Endodermal cell (in vitro differentiated cells): ENCODE results near the gene PDE6A. TPM values are rescaled to one million over a fixed set of nuclear protein-coding genes. Genes with fewer than 3 reads are reported as not detected.

Source experiments
- DNase-seq: peaks from one replicate; pipeline ENCODE4 v3.0.0-alpha.2; 2017
- H3K27ac ChIP-seq: 2 replicates; pipeline ENCODE4 v1.5.1; 2013; ENCODE audit warnings: mild to moderate bottlenecking, low read depth, low read length, moderate library complexity
- H3K27me3 ChIP-seq: 2 replicates; pipeline ENCODE4 v1.6.1; 2013; ENCODE audit warnings: mild to moderate bottlenecking, low read length, moderate library complexity; ENCODE audit not compliant: insufficient read depth, control insufficient read depth, poor library complexity, severe bottlenecking
- H3K36me3 ChIP-seq: 2 replicates; pipeline ENCODE4 v1.7.0; 2013; ENCODE audit warnings: mild to moderate bottlenecking, low read length, moderate library complexity; ENCODE audit not compliant: control insufficient read depth, insufficient read depth
- H3K4me1 ChIP-seq: one replicate; pipeline ENCODE4 v1.7.0; 2013; ENCODE audit warnings: low read length; ENCODE audit not compliant: control insufficient read depth, insufficient read depth
- H3K4me3 ChIP-seq: 2 replicates; pipeline ENCODE4 v1.5.1; 2013; ENCODE audit warnings: mild to moderate bottlenecking, low read length, moderate library complexity
- H3K9ac ChIP-seq: 2 replicates; pipeline ENCODE4 v1.6.1; 2013; ENCODE audit warnings: mild to moderate bottlenecking, low read length, moderate library complexity; ENCODE audit not compliant: poor library complexity, severe bottlenecking; ENCODE audit errors: extremely low read depth
- H3K9me3 ChIP-seq: 2 replicates; pipeline ENCODE4 v1.6.1; 2013; ENCODE audit warnings: mild to moderate bottlenecking, low read length, moderate library complexity; ENCODE audit not compliant: control insufficient read depth
- H3K27ac Mint-ChIP-seq: 2 replicates; pipeline ENCODE4 v1.8.0; 2020; ENCODE audit warnings: mixed read lengths
- H3K27me3 Mint-ChIP-seq: 2 replicates; pipeline ENCODE4 v1.8.0; 2021; ENCODE audit warnings: mild to moderate bottlenecking, mixed read lengths; ENCODE audit not compliant: insufficient read depth
- H3K36me3 Mint-ChIP-seq: 2 replicates; pipeline ENCODE4 v1.8.0; 2020; ENCODE audit warnings: low read depth, mixed read lengths
- H3K4me1 Mint-ChIP-seq: 2 replicates; pipeline ENCODE4 v1.8.0; 2020; ENCODE audit warnings: mixed read lengths
- H3K4me3 Mint-ChIP-seq: 2 replicates; pipeline ENCODE4 v1.8.0; 2020; ENCODE audit warnings: mild to moderate bottlenecking, moderate library complexity, mixed read lengths
- H3K9me3 Mint-ChIP-seq: 2 replicates; pipeline ENCODE4 v1.8.0; 2020; ENCODE audit warnings: mild to moderate bottlenecking, mixed read lengths
- CTCF ChIP-seq: fragments of 200-600 bp; sonication (generic); conservative IDR thresholded peaks from 2 replicates; pipeline ENCODE4 v1.5.0; 2021; ENCODE audit warnings: antibody characterized with exemption, mild to moderate bottlenecking
- WGBS, 2 experiments: methylation state at CpG; one replicate each; pipeline versions ENCODE4 v1.1.5 to v1.1.7; 2013; ENCODE audit warnings: missing lambda C conversion rate in 2 of 2, mixed read lengths in 1 of 2; ENCODE audit not compliant: insufficient coverage in 1 of 2, insufficient read length in 1 of 2; 5-methylcytosine and 5-hydroxymethylcytosine counted together
- total RNA-seq, 2 donors: library from RNA; stranded (reverse); fragmentation: NEBNext Ultra II Directional in 1 of 2; extraction: Animal tissue kit (Norgen Biotek cat#: 25700) in 1 of 2; gene quantifications; 2 replicates in 1 of 2; 3 replicates in 1 of 2; pipeline ENCODE4 v1.2.1, GENCODE V29; 2021

The PDE6A gene
- total RNA-seq, 2 donors from 2014 or later = 0.07 TPM; not detected in 1

DNA sequence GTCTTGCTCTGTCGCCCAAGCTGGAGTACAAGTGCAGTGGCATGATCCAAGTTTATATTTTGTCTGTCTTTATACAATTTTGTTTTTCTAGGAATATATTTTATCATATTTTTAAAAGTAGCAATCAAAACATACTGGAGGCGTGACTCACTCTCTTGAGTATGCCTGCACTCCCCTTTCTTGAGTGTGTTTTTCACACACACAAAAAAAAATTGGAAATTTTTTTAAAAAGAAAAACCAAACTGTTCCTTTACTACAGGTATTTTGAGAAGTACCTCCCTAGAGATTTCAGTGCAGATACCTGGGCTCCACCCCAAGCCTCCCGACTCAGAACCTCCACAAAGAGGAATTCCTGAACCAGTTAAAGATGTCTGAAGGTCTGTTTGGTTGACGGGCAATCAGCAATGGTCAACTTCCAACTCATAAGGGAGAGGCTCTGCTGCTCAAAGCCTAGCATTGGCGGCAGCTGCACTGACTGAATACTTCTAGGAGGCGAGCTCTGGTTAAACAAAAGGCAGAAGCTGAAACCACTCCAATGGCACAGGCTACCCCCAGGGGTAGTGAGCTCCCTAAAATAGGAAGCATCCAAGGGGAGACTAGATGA is 27.4 kb downstream of the PDE6A start:
- peaks cover 33% of the 10 kb centered on the region for H3K4me1 Mint-ChIP-seq
- no peak for TF ChIP-seq CTCF
- no peaks in the 10 kb centered on the region for H3K9me3 ChIP-seq
- H3K27me3 ChIP-seq = no peaks in the 10 kb centered on the region
- H3K4me3 Mint-ChIP-seq = no peak overlapping the region
- no peaks in the 10 kb centered on the region for H3K9me3 Mint-ChIP-seq
- H3K27ac ChIP-seq = no peak overlapping the region
- H3K4me3 ChIP-seq = no peak overlapping the region
- 90 to 97% methylated on average over 5 of the region's 6 CpGs for WGBS, 2 experiments
- peaks cover 17% of the 10 kb centered on the region for H3K4me1 ChIP-seq
- no peak overlapping the region for H3K9ac ChIP-seq
- H3K36me3 Mint-ChIP-seq = no peaks in the 10 kb centered on the region
- no peak overlapping the region for H3K27ac Mint-ChIP-seq
- H3K27me3 Mint-ChIP-seq = no peaks in the 10 kb centered on the region
- H3K36me3 ChIP-seq = no peaks in the 10 kb centered on the region
- no peak for DNase-seq

- Mint-ChIP-seq H3K4me1 (peaks cover 31% of the 10 kb centered on the region), H3K27me3 (no peaks in the 10 kb centered on the region), H3K27ac (no peak overlapping the region), H3K36me3 (no peaks in the 10 kb centered on the region), H3K9me3 (no peaks in the 10 kb centered on the region), H3K4me3 (no peak overlapping the region)
- peaks cover 14% of the 10 kb centered on the region for H3K4me1 ChIP-seq
- 91 to 93% methylated on average over 4 to 6 of the region's 7 CpGs for WGBS, 2 experiments
- no peaks in the 10 kb centered on the region for H3K9me3 ChIP-seq
- no peak overlapping the region for H3K4me3 ChIP-seq
- H3K36me3 ChIP-seq = no peaks in the 10 kb centered on the region
- no peak overlapping the region for H3K27ac ChIP-seq
- no peak for TF ChIP-seq CTCF
- no peak overlapping the region for H3K9ac ChIP-seq
- no peak for DNase-seq
- no peaks in the 10 kb centered on the region for H3K27me3 ChIP-seq
Measured at GRCh38 chr5:149916334-149917072, 28.1 kb downstream of the PDE6A start.

DNA sequence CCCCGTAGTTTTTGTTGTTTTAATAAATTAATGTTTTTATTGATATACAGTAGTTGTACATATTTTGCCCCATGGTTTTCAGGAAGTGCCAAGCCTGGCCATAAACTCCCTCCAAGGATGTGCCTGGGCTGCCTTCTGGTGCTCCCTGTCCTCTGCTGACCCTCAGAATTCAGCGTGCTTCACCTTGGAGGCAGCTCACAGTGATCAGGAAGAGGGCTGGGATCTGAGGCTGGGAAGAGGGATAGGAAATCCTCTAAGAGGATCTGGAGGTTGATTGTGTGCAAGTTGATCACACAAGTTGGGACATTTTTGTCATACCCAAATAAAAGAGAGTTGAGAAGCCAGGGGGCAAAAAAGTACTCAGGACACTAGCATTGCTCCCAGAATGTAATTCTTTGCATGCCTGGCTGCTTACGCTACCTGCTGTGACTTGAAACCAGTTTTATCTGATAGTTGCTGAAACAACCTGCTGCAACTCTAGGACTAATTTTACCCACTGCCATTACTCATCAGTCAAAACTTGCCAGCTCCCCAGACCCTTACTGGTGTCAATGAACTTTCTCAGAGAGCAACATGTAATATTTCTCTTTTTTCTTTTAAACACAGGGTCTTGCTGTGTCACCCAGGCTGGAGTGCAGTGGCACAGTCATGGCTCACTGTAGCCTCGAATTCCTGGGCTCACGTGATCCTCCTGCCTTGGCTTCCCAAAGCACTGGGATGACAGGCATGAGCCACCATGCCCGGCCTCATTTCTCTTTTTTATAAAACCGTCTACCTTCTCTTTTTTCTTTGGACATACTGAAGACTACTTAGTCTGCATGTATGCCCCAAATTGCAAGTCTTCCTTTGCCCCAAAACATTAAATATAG is 29.0 kb downstream of the PDE6A start:
- no peak overlapping the region for H3K9ac ChIP-seq
- Mint-ChIP-seq H3K36me3 (no peaks in the 10 kb centered on the region), H3K27ac (no peak overlapping the region), H3K9me3 (no peaks in the 10 kb centered on the region), H3K4me1 (peaks cover 30% of the 10 kb centered on the region), H3K27me3 (no peaks in the 10 kb centered on the region), H3K4me3 (no peak overlapping the region)
- no peaks in the 10 kb centered on the region for H3K27me3 ChIP-seq
- no peak overlapping the region for H3K4me3 ChIP-seq
- WGBS, 2 experiments = 91 to 95% methylated on average over 4 to 7 of the region's 7 CpGs
- DNase-seq = no peak
- H3K36me3 ChIP-seq = no peaks in the 10 kb centered on the region
- peaks cover 14% of the 10 kb centered on the region for H3K4me1 ChIP-seq
- no peak overlapping the region for H3K27ac ChIP-seq
- no peak for TF ChIP-seq CTCF
- no peaks in the 10 kb centered on the region for H3K9me3 ChIP-seq
